Astrocyte (in vitro differentiated cells and primary cell): ENCODE measurements around the gene TMEM119. TPM values are rescaled to one million over a fixed set of nuclear protein-coding genes. Genes with fewer than 3 reads are reported as not detected.

Source experiments
- DNase-seq: peaks from one replicate; pipeline ENCODE4 v3.0.0-alpha.2; 2010; ENCODE audit warnings: low read depth
- FAIRE-seq: peaks from 2 replicates; lab custom pipeline; 2011; peaks lifted over from hg19 to GRCh38; lab: Jason Lieb, UNC
- H2AFZ ChIP-seq: 2 replicates; pipeline ENCODE4 v1.6.0; 2012; ENCODE audit warnings: low read depth, low read length, inconsistent platforms
- H3K27ac ChIP-seq: 2 replicates; pipeline ENCODE4 v1.5.1; 2011; ENCODE audit warnings: low read depth, low read length, inconsistent platforms
- H3K27me3 ChIP-seq: 2 replicates; pipeline ENCODE4 v1.6.0; 2011; ENCODE audit warnings: low read length, inconsistent platforms; ENCODE audit not compliant: insufficient read depth
- H3K36me3 ChIP-seq: 2 replicates; pipeline ENCODE4 v1.5.1; 2011; ENCODE audit warnings: low read length, inconsistent platforms; ENCODE audit not compliant: insufficient read depth
- H3K4me1 ChIP-seq: 2 replicates; pipeline ENCODE4 v1.5.1; 2011; ENCODE audit warnings: low read length, inconsistent platforms; ENCODE audit not compliant: insufficient read depth
- H3K4me2 ChIP-seq: 2 replicates; pipeline ENCODE4 v1.6.0; 2012; ENCODE audit warnings: low read length, inconsistent platforms
- H3K4me3 ChIP-seq: 2 replicates; pipeline ENCODE4 v1.5.1; 2011; ENCODE audit warnings: low read depth, mild to moderate bottlenecking, low read length, inconsistent platforms; ENCODE audit not compliant: insufficient read depth
- H3K79me2 ChIP-seq: 2 replicates; pipeline ENCODE4 v1.6.0; 2012; ENCODE audit warnings: mild to moderate bottlenecking, low read length, inconsistent platforms; ENCODE audit not compliant: insufficient read depth
- H3K9ac ChIP-seq: 2 replicates; pipeline ENCODE4 v1.6.0; 2012; ENCODE audit warnings: mild to moderate bottlenecking, low read length, inconsistent platforms
- H3K9me3 ChIP-seq: 2 replicates; pipeline ENCODE4 v1.5.1; 2012; ENCODE audit warnings: low read depth, mild to moderate bottlenecking, low read length, inconsistent platforms; ENCODE audit not compliant: insufficient read depth
- H4K20me1 ChIP-seq: 2 replicates; pipeline ENCODE4 v1.6.0; 2012; ENCODE audit warnings: low read length, inconsistent platforms; ENCODE audit not compliant: insufficient read depth
- H3K27ac Mint-ChIP-seq: one replicate; pipeline ENCODE4 v1.8.0; 2021; ENCODE audit warnings: mild to moderate bottlenecking, mixed read lengths; ENCODE audit not compliant: unreplicated experiment
- H3K27me3 Mint-ChIP-seq: one replicate; pipeline ENCODE4 v1.8.0; 2021; ENCODE audit warnings: low read depth, mixed read lengths; ENCODE audit not compliant: unreplicated experiment
- H3K36me3 Mint-ChIP-seq: one replicate; pipeline ENCODE4 v1.8.0; 2021; ENCODE audit warnings: low read depth, mixed read lengths; ENCODE audit not compliant: unreplicated experiment
- H3K4me1 Mint-ChIP-seq: one replicate; pipeline ENCODE4 v1.8.0; 2021; ENCODE audit warnings: low read depth, mixed read lengths; ENCODE audit not compliant: unreplicated experiment
- H3K4me3 Mint-ChIP-seq: one replicate; pipeline ENCODE4 v1.8.0; 2021; ENCODE audit warnings: mild to moderate bottlenecking, moderate library complexity, mixed read lengths; ENCODE audit not compliant: unreplicated experiment
- H3K9me3 Mint-ChIP-seq: one replicate; pipeline ENCODE4 v1.8.0; 2021; ENCODE audit warnings: mild to moderate bottlenecking, mixed read lengths; ENCODE audit not compliant: unreplicated experiment
- CTCF ChIP-seq: IDR thresholded peaks from 2 replicates; pipeline ENCODE4 v1.5.1; 2011; ENCODE audit warnings: low read depth, mild to moderate bottlenecking, inconsistent platforms, low read length, moderate library complexity; ENCODE audit not compliant: insufficient read depth
- EZH2 ChIP-seq: IDR thresholded peaks from 2 replicates; pipeline ENCODE4 v1.6.1; 2012; ENCODE audit warnings: mild to moderate bottlenecking, low read length, inconsistent platforms; ENCODE audit not compliant: insufficient read depth
- total RNA-seq: library from RNA; stranded (reverse); gene quantifications from 2 replicates; pipeline ENCODE4 v1.2.1, GENCODE V29; 2021

Gene TMEM119
- total RNA-seq, 1 donor from 2014 or later: 0.91 TPM

GRCh38 chr12:108553799-108554198 is 44.1 kb downstream of the TMEM119 start:
- no peak overlapping the region for H3K27ac Mint-ChIP-seq
- Histone ChIP-seq H3K27ac (no peak overlapping the region), H3K36me3 (peaks cover 5% of the 10 kb centered on the region), H3K79me2 (peaks cover 97% of the 10 kb centered on the region), H3K4me3 (no peak overlapping the region), H3K4me1 (no peaks in the 10 kb centered on the region), H4K20me1 (peaks cover 85% of the 10 kb centered on the region), H3K9ac (no peak overlapping the region), H2AFZ (no peak overlapping the region), H3K27me3 (no peaks in the 10 kb centered on the region), H3K9me3 (no peaks in the 10 kb centered on the region), H3K4me2 (no peak overlapping the region)
- no peak for TF ChIP-seq EZH2
- no peak for TF ChIP-seq CTCF
- H3K4me3 Mint-ChIP-seq: no peak overlapping the region
- no peaks in the 10 kb centered on the region for H3K27me3 Mint-ChIP-seq
- no peak for FAIRE-seq
- no peak for DNase-seq
- peaks cover 38% of the 10 kb centered on the region for H3K4me1 Mint-ChIP-seq
- H3K9me3 Mint-ChIP-seq: no peaks in the 10 kb centered on the region
- H3K36me3 Mint-ChIP-seq: peaks cover 7% of the 10 kb centered on the region

- Histone ChIP-seq H3K4me2 (peak overlapping the region; percentile 7), H4K20me1 (peaks cover 76% of the 10 kb centered on the region), H3K27me3 (no peaks in the 10 kb centered on the region), H3K9me3 (no peaks in the 10 kb centered on the region), H3K36me3 (peaks cover 18% of the 10 kb centered on the region), H3K27ac (no peak overlapping the region), H2AFZ (no peak overlapping the region), H3K4me1 (no peaks in the 10 kb centered on the region), H3K9ac (no peak overlapping the region), H3K4me3 (no peak overlapping the region), H3K79me2 (peaks cover 84% of the 10 kb centered on the region)
- FAIRE-seq (no peak), DNase-seq (peak; percentile 85)
- no peaks in the 10 kb centered on the region for H3K27me3 Mint-ChIP-seq
- H3K9me3 Mint-ChIP-seq: no peaks in the 10 kb centered on the region
- TF ChIP-seq CTCF (no peak), EZH2 (no peak)
- H3K4me3 Mint-ChIP-seq: peak overlapping the region; percentile 8
- peaks cover 8% of the 10 kb centered on the region for H3K36me3 Mint-ChIP-seq
- peaks cover 31% of the 10 kb centered on the region for H3K4me1 Mint-ChIP-seq
- H3K27ac Mint-ChIP-seq: peak overlapping the region; percentile 60
These were observed 46.3 kb downstream of the TMEM119 start for GRCh38 chr12:108551535-108551934.

GRCh38 chr12:108548954-108549521 is 48.8 kb downstream of the TMEM119 start:
- no peak overlapping the region for H3K4me3 Mint-ChIP-seq
- peaks cover 72% of the 10 kb centered on the region for H4K20me1 ChIP-seq
- peaks cover 62% of the 10 kb centered on the region for H3K79me2 ChIP-seq
- H3K27ac ChIP-seq: no peak overlapping the region
- H3K4me2 ChIP-seq: no peak overlapping the region
- H3K27me3 Mint-ChIP-seq: no peaks in the 10 kb centered on the region
- H3K9ac ChIP-seq: no peak overlapping the region
- H3K9me3 Mint-ChIP-seq: no peaks in the 10 kb centered on the region
- no peak overlapping the region for H3K27ac Mint-ChIP-seq
- no peak for TF ChIP-seq CTCF
- no peak for TF ChIP-seq EZH2
- no peaks in the 10 kb centered on the region for H3K9me3 ChIP-seq
- H3K4me1 ChIP-seq: no peaks in the 10 kb centered on the region
- no peaks in the 10 kb centered on the region for H3K27me3 ChIP-seq
- peaks cover 13% of the 10 kb centered on the region for H3K36me3 Mint-ChIP-seq
- peaks cover 16% of the 10 kb centered on the region for H3K4me1 Mint-ChIP-seq
- FAIRE-seq: no peak
- no peak overlapping the region for H2AFZ ChIP-seq
- H3K4me3 ChIP-seq: no peak overlapping the region
- no peak for DNase-seq
- peaks cover 33% of the 10 kb centered on the region for H3K36me3 ChIP-seq
